ENCODE results near the gene CA5A.
"Not testable (repeated sequence)": the region's sequence is repeated elsewhere in the genome, so short reads cannot be mapped to it uniquely, and the experiment has no call there.

The CA5A gene

GRCh38 chr16:87926246-87927194 lies 9.8 kb downstream of the CA5A start:
- no peak for DNase-seq (ENCODE audit: low read depth in 2 of 2, low spot score in 1 of 2)

- DNase-seq (ENCODE audit: low read depth in 2 of 2, low spot score in 1 of 2) = no peak
Measured at GRCh38 chr16:87924811-87925670, 11.3 kb downstream of the CA5A start.

- DNase-seq (ENCODE audit: low read depth in 2 of 2, low spot score in 1 of 2) = no peak
Measured at GRCh38 chr16:87924041-87924810, 12.1 kb downstream of the CA5A start.

GRCh38 chr16:87922250-87922871 lies 14.0 kb downstream of the CA5A start:
- DNase-seq (ENCODE audit: low read depth in 2 of 2, low spot score in 1 of 2) = no peak

GRCh38 chr16:87921236-87921773 lies 15.0 kb downstream of the CA5A start:
- no peak for DNase-seq (ENCODE audit: low read depth in 2 of 2, low spot score in 1 of 2)

- DNase-seq (ENCODE audit: low read depth in 2 of 2, low spot score in 1 of 2) = no peak
Measured at GRCh38 chr16:87919681-87919994, 16.7 kb downstream of the CA5A start.

GRCh38 chr16:87918866-87919680 lies 17.3 kb downstream of the CA5A start:
- no peak for DNase-seq (ENCODE audit: low read depth in 2 of 2, low spot score in 1 of 2)

GRCh38 chr16:87918338-87918737 lies 18.0 kb downstream of the CA5A start:
- DNase-seq (ENCODE audit: low read depth in 2 of 2, low spot score in 1 of 2) = no peak

- no peak for DNase-seq (ENCODE audit: low read depth in 2 of 2, low spot score in 1 of 2)
Measured at GRCh38 chr16:87917503-87917902, 18.8 kb downstream of the CA5A start.

GRCh38 chr16:87914812-87915211 lies 21.5 kb downstream of the CA5A start:
- no peak for DNase-seq (ENCODE audit: low read depth in 2 of 2, low spot score in 1 of 2)

- not testable (repeated sequence) for DNase-seq (ENCODE audit: low read depth in 2 of 2, low spot score in 1 of 2)
Measured at GRCh38 chr16:87914021-87914725, 22.2 kb downstream of the CA5A start.

GRCh38 chr16:87912691-87913090 lies 23.6 kb downstream of the CA5A start:
- not testable (repeated sequence) for DNase-seq (ENCODE audit: low read depth in 2 of 2, low spot score in 1 of 2)

GRCh38 chr16:87911106-87911763 lies 25.1 kb downstream of the CA5A start:
- not testable (repeated sequence) for DNase-seq (ENCODE audit: low read depth in 2 of 2, low spot score in 1 of 2)

- DNase-seq (ENCODE audit: low read depth in 2 of 2, low spot score in 1 of 2) = peak; percentile 67 to 79
Measured at GRCh38 chr16:87909203-87909935, 27.0 kb downstream of the CA5A start.

GRCh38 chr16:87908101-87908500 lies 28.2 kb downstream of the CA5A start:
- DNase-seq (ENCODE audit: low read depth in 2 of 2, low spot score in 1 of 2) = not testable (repeated sequence)

- not testable (repeated sequence) for DNase-seq (ENCODE audit: low read depth in 2 of 2, low spot score in 1 of 2)
Measured at GRCh38 chr16:87905521-87905920, 30.8 kb downstream of the CA5A start.

- DNase-seq (ENCODE audit: low read depth in 2 of 2, low spot score in 1 of 2) = not testable (repeated sequence)
Measured at GRCh38 chr16:87904963-87905362, 31.4 kb downstream of the CA5A start.

- DNase-seq (ENCODE audit: low read depth in 2 of 2, low spot score in 1 of 2) = not testable (repeated sequence)
Measured at GRCh38 chr16:87900489-87900888, 35.8 kb downstream of the CA5A start.
